PFSK-1 (cell line): ENCODE results near the gene PIKFYVE.

Experiments
- FOXP2 ChIP-seq: optimal IDR thresholded peaks from 2 replicates; pipeline ENCODE3; 2011; ENCODE audit warnings: borderline replicate concordance, control low read depth, inconsistent platforms; ENCODE audit not compliant: insufficient read depth; ENCODE audit errors: extremely low read length, extremely low read depth
- POLR2AphosphoS5 ChIP-seq: IDR thresholded peaks from 2 replicates; pipeline ENCODE4 v1.6.1; 2012; ENCODE audit warnings: low read depth, mild to moderate bottlenecking, control low read depth, low read length, moderate library complexity
- SIN3A ChIP-seq: IDR thresholded peaks from 2 replicates; pipeline ENCODE4 v1.6.1; 2012; ENCODE audit warnings: mild to moderate bottlenecking, low read length, moderate library complexity, borderline replicate concordance; ENCODE audit not compliant: insufficient read depth
- TAF1 ChIP-seq: IDR thresholded peaks from 2 replicates; pipeline ENCODE4 v1.6.1; 2012; ENCODE audit warnings: low read length, control low read depth, borderline replicate concordance; ENCODE audit not compliant: insufficient read depth
- TF ChIP-seq, protein P1 (sequence below), 2 experiments: IDR thresholded peaks; 2 replicates each; pipeline versions ENCODE4 v1.6.1 to v1.8.0; 2011 to 2012; ENCODE audit warnings: low read depth in 2 of 2, low read length in 2 of 2, control low read depth in 1 of 2, inconsistent platforms in 1 of 2, mild to moderate bottlenecking in 1 of 2, moderate library complexity in 1 of 2; ENCODE audit not compliant: insufficient read depth in 1 of 2

DNA sequence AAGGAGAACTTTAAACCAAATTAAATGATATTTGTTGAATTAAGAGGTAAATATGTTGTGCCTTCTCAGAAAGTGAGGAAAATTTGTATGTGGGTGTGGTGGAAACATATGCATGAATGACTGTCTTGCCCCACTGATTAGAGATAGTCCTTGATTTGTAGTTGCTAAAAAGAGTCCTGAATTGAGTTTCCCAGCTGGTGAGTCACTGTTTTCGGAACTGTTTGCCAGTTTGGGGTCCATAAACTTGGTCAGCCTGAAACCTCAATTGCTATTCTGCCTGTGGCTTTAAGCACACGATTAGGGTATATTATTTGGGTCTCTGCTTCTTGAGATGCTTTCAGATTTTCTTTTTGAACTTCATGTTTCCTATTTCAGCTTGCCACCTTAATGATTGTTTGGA is 53.3 kb downstream of the PIKFYVE start:
- TF ChIP-seq, protein P1, sequence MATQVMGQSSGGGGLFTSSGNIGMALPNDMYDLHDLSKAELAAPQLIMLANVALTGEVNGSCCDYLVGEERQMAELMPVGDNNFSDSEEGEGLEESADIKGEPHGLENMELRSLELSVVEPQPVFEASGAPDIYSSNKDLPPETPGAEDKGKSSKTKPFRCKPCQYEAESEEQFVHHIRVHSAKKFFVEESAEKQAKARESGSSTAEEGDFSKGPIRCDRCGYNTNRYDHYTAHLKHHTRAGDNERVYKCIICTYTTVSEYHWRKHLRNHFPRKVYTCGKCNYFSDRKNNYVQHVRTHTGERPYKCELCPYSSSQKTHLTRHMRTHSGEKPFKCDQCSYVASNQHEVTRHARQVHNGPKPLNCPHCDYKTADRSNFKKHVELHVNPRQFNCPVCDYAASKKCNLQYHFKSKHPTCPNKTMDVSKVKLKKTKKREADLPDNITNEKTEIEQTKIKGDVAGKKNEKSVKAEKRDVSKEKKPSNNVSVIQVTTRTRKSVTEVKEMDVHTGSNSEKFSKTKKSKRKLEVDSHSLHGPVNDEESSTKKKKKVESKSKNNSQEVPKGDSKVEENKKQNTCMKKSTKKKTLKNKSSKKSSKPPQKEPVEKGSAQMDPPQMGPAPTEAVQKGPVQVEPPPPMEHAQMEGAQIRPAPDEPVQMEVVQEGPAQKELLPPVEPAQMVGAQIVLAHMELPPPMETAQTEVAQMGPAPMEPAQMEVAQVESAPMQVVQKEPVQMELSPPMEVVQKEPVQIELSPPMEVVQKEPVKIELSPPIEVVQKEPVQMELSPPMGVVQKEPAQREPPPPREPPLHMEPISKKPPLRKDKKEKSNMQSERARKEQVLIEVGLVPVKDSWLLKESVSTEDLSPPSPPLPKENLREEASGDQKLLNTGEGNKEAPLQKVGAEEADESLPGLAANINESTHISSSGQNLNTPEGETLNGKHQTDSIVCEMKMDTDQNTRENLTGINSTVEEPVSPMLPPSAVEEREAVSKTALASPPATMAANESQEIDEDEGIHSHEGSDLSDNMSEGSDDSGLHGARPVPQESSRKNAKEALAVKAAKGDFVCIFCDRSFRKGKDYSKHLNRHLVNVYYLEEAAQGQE (IDR thresholded peaks at IDR 0.05; ENCODE audit: insufficient read depth in 1 of 2, low read depth in 2 of 2, low read length in 2 of 2) = no peak
- TF ChIP-seq TAF1 (no peak), POLR2AphosphoS5 (no peak), SIN3A (no peak), FOXP2 (no peak)
